CD4-positive, alpha-beta T cell (primary cell): Measurements from ENCODE around the gene SLC38A1. TPM values are rescaled to one million over a fixed set of nuclear protein-coding genes. Genes with fewer than 3 reads are reported as not detected.

Experiments
- ATAC-seq: fragments of 200-7000 bp; cut with Tn5 transposase; one replicate; pipeline ENCODE4 v1.10.0; 2022; ENCODE audit warnings: mild to moderate bottlenecking; ENCODE audit not compliant: poor library complexity
- CTCF ChIA-PET: fragments of 350-600 bp; sonication (Branson Sonifier 250); formaldehyde crosslinking; loops from one replicate; lab custom pipeline; 2021; ENCODE audit warnings: antibody characterized with exemption, inconsistent platforms; lab: Charles Lee
- POLR2A ChIA-PET: fragments of 350-600 bp; sonication (Branson Sonifier 250); formaldehyde crosslinking; loops from one replicate; lab custom pipeline; 2021; ENCODE audit warnings: antibody characterized with exemption, inconsistent platforms; lab: Charles Lee
- DNase-seq, 14 experiments: peaks; one replicate each; pipeline ENCODE4 v3.0.0-alpha.2; 2013 to 2020; ENCODE audit warnings: mixed read lengths in 2 of 14
- H3K27ac ChIP-seq, 2 donors: one replicate each; pipeline versions ENCODE4 v1.5.1 to v1.7.0; 2013; ENCODE audit warnings: low read length in 2 of 2, low read depth in 1 of 2, mild to moderate bottlenecking in 1 of 2
- H3K27me3 ChIP-seq, 2 experiments: 1 replicate in 1 of 2; 2 replicates in 1 of 2; pipeline versions ENCODE4 v1.6.1 to v1.7.0; 2013; ENCODE audit warnings: low read length in 2 of 2, control low read depth in 1 of 2, mild to moderate bottlenecking in 1 of 2, moderate library complexity in 1 of 2; ENCODE audit not compliant: insufficient read depth in 2 of 2, control insufficient read depth in 1 of 2
- H3K36me3 ChIP-seq: one replicate; pipeline ENCODE4 v1.6.1; 2013; ENCODE audit warnings: low read length, control low read depth; ENCODE audit not compliant: insufficient read depth
- H3K4me1 ChIP-seq: one replicate; pipeline ENCODE4 v1.6.1; 2013; ENCODE audit warnings: low read length, control low read depth; ENCODE audit not compliant: insufficient read depth
- H3K4me3 ChIP-seq: one replicate; pipeline ENCODE4 v1.5.1; 2013; ENCODE audit warnings: mild to moderate bottlenecking, low read length, moderate library complexity
- H3K9me3 ChIP-seq, 2 experiments: 1 replicate in 1 of 2; 2 replicates in 1 of 2; pipeline versions ENCODE4 v1.6.1 to v1.7.0; 2013; ENCODE audit warnings: low read length in 2 of 2, mild to moderate bottlenecking in 2 of 2, control low read depth in 1 of 2, moderate library complexity in 1 of 2; ENCODE audit not compliant: control insufficient read depth in 1 of 2, insufficient read depth in 1 of 2
- H3K27ac Mint-ChIP-seq: one replicate; pipeline ENCODE4 v1.8.0; 2020; ENCODE audit warnings: mixed read lengths
- H3K27me3 Mint-ChIP-seq: one replicate; pipeline ENCODE4 v1.8.0; 2021; ENCODE audit warnings: mixed read lengths
- H3K36me3 Mint-ChIP-seq: one replicate; pipeline ENCODE4 v1.8.0; 2021; ENCODE audit warnings: low read depth, mixed read lengths
- H3K4me1 Mint-ChIP-seq: one replicate; pipeline ENCODE4 v1.8.0; 2021; ENCODE audit warnings: low read depth, mixed read lengths
- H3K4me3 Mint-ChIP-seq: one replicate; pipeline ENCODE4 v1.8.0; 2020; ENCODE audit warnings: mild to moderate bottlenecking, mixed read lengths
- H3K9me3 Mint-ChIP-seq: one replicate; pipeline ENCODE4 v1.8.0; 2020; ENCODE audit warnings: mixed read lengths
- CTCF ChIP-seq: fragments of 200-600 bp; IDR thresholded peaks from one replicate; pipeline ENCODE4 v1.8.0; 2022; ENCODE audit warnings: antibody characterized with exemption, mild to moderate bottlenecking
- intact Hi-C, 2 experiments: fragments of 100-400 bp; cut with DNase I in 1 of 2; cut with micrococcal nuclease in 1 of 2; formaldehyde crosslinking; loops; one replicate each; pipeline versions ENCODE4 v1.15.1 to v1.9.0; 2023 to 2025; cut with DNase I, micrococcal nuclease
- total RNA-seq, 174 experiments: library from RNA in 2 of 174; stranded (reverse) in 2 of 174; gene quantifications; one replicate each; pipeline ENCODE4 v1.2.3 and lab custom pipeline; 2021 to 2026

SLC38A1 gene
- total RNA-seq, 2 experiments from 2014 or later = 327 to 346 TPM

- TF ChIP-seq CTCF = no peak
- intact Hi-C loops = no loop called here
- CTCF ChIA-PET = no interaction called here
These were observed 9.8 kb downstream of the SLC38A1 start for GRCh38 chr12:46259071-46259470.

GRCh38 chr12:46258129-46258528, 10.7 kb downstream of the SLC38A1 start:
- no peak overlapping the region for H3K4me3 ChIP-seq
- H3K4me3 Mint-ChIP-seq = peak overlapping the region; percentile 22
- peak overlapping the region; percentile 60 for H3K27ac Mint-ChIP-seq
- ChIA-PET POLR2A (interaction anchor here (2.1 to 2.2 kb wide), 2 partner anchors 8 to 43 kb away, joined by 5 to 11 read pairs; no protein-coding TSS in a partner anchor), CTCF (no interaction called here)
- no peaks in the 10 kb centered on the region for H3K9me3 Mint-ChIP-seq
- no peak for TF ChIP-seq CTCF
- no peaks in the 10 kb centered on the region for H3K27me3 ChIP-seq
- intact Hi-C loops = no loop called here
- DNase-seq (no peak), ATAC-seq (no peak)
- H3K27me3 Mint-ChIP-seq = no peaks in the 10 kb centered on the region
- peaks cover 56% of the 10 kb centered on the region for H3K4me1 ChIP-seq
- H3K9me3 ChIP-seq = no peaks in the 10 kb centered on the region
- H3K36me3 Mint-ChIP-seq = peaks cover 68% of the 10 kb centered on the region
- H3K27ac ChIP-seq = no peak overlapping the region
- H3K36me3 ChIP-seq = peaks cover 45% of the 10 kb centered on the region
- peaks cover 50% of the 10 kb centered on the region for H3K4me1 Mint-ChIP-seq

More at GRCh38 chr12:46259071-46259470, 9.8 kb downstream of the SLC38A1 start:
- Mint-ChIP-seq H3K4me1 (peaks cover 41% of the 10 kb centered on the region), H3K36me3 (peaks cover 68% of the 10 kb centered on the region), H3K9me3 (no peaks in the 10 kb centered on the region), H3K27me3 (no peaks in the 10 kb centered on the region), H3K4me3 (no peak overlapping the region), H3K27ac (no peak overlapping the region)
- POLR2A ChIA-PET = interaction anchor here (0.6 to 2.2 kb wide), 5 partner anchors 41 to 134 kb away, joined by 3 to 5 read pairs (median 3); no protein-coding TSS in a partner anchor
- H3K4me1 ChIP-seq = peaks cover 63% of the 10 kb centered on the region
- no peak overlapping the region for H3K27ac ChIP-seq
- no peak for DNase-seq
- H3K27me3 ChIP-seq = no peaks in the 10 kb centered on the region
- H3K36me3 ChIP-seq = peaks cover 36% of the 10 kb centered on the region
- H3K9me3 ChIP-seq = no peaks in the 10 kb centered on the region
- no peak for ATAC-seq
- H3K4me3 ChIP-seq = no peak overlapping the region

GRCh38 chr12:46256942-46257341, 11.9 kb downstream of the SLC38A1 start:
- Histone ChIP-seq H3K4me3 (no peak overlapping the region), H3K4me1 (peaks cover 58% of the 10 kb centered on the region), H3K9me3 (no peaks in the 10 kb centered on the region), H3K27me3 (no peaks in the 10 kb centered on the region), H3K27ac (no peak overlapping the region), H3K36me3 (peaks cover 54% of the 10 kb centered on the region)
- peaks cover 61% of the 10 kb centered on the region for H3K4me1 Mint-ChIP-seq
- POLR2A ChIA-PET = interaction anchor here (2.1 kb wide), 1 partner anchor 9 kb away, joined by 11 read pairs; no protein-coding TSS in a partner anchor
- H3K4me3 Mint-ChIP-seq = peak overlapping the region; percentile 11
- ATAC-seq = no peak
- H3K36me3 Mint-ChIP-seq = peaks cover 69% of the 10 kb centered on the region
- no peaks in the 10 kb centered on the region for H3K9me3 Mint-ChIP-seq
- DNase-seq = no peak
- CTCF ChIA-PET = interaction anchor here (1.6 kb wide), 1 partner anchor 17 kb away, joined by 3 read pairs; no protein-coding TSS in a partner anchor
- H3K27ac Mint-ChIP-seq = peak overlapping the region; percentile 70
- intact Hi-C loops = no loop called here
- H3K27me3 Mint-ChIP-seq = no peaks in the 10 kb centered on the region
- TF ChIP-seq CTCF = no peak
